ENCODE measurements around the gene CXCL16. TPM values are rescaled to one million over a fixed set of nuclear protein-coding genes. Genes with fewer than 3 reads are reported as not detected.

CXCL16 gene
- total and polyA plus RNA-seq, 2 of the 13 experiments (the other 11 are each of a cell fraction or from before 2014, with no cell fraction given): 9.4 to 101 TPM

DNA sequence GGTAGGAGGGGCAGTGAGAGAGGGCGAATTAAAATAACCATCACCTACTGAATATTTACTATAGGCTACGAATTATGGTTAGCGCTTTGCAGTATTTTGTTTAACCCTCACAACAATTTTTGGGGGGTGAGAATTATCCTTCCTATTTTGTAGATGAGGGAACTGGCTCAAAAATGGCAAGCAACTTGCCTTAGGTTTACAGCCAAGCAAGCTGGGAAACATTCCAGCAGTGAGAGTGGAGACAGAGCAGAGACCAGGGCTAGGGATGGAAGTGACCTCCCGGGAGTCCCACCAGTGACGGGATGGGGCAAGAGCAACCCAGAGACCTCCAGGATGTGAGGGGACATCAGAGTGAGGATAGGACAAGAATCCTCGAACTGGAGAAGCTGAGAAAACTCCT lies 46.8 kb upstream of the CXCL16 start (continued):
- TF ChIP-seq, protein P1, sequence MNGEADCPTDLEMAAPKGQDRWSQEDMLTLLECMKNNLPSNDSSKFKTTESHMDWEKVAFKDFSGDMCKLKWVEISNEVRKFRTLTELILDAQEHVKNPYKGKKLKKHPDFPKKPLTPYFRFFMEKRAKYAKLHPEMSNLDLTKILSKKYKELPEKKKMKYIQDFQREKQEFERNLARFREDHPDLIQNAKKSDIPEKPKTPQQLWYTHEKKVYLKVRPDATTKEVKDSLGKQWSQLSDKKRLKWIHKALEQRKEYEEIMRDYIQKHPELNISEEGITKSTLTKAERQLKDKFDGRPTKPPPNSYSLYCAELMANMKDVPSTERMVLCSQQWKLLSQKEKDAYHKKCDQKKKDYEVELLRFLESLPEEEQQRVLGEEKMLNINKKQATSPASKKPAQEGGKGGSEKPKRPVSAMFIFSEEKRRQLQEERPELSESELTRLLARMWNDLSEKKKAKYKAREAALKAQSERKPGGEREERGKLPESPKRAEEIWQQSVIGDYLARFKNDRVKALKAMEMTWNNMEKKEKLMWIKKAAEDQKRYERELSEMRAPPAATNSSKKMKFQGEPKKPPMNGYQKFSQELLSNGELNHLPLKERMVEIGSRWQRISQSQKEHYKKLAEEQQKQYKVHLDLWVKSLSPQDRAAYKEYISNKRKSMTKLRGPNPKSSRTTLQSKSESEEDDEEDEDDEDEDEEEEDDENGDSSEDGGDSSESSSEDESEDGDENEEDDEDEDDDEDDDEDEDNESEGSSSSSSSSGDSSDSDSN (CRISPR knock-in tag; IDR thresholded peaks at IDR 0.05): no peak

DNA sequence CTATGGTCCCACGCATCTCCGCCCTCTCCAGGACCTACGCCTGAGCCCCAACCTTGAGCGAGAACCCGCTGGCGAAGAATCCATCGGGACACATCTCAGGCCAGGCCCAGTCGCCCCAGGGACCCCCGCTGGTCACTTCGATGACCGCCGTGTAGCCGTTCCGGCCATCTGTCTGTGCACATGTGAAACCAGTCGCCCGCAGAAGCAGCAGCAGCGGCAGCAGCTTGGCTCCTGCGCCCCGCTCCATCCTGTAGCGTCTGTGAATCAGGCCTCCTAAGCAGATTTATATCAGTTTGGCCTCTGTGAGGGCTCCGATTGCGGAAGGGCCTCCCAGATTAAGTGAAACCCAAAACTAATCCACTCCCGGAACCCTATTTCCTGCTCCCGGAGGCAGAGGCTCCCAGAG lies 46.4 kb upstream of the CXCL16 start, which contains the start of gene VMO1:
Gene VMO1, minus strand, starts transcription at position 259 of the 406 bp plus-strand sequence. Its CDS starts 12 bp downstream, at position 247.
- CTCF ChIA-PET (ENCODE audit: low intra/inter-chr PET ratio, low total read pairs): no interaction called here
- WGBS (ENCODE audit: low lambda C conversion rate): 97% methylated on average over 24 of the region's 24 CpGs

More for the DNA sequence above, 46.4 kb upstream of the CXCL16 start, which contains the start of gene VMO1:
- Histone ChIP-seq H3K4me3 (replicated peaks in 1 of 3; ENCODE audit: insufficient read depth in 1 of 3, low read depth in 2 of 3, low read length in 3 of 3) (no peak within 1 kb of the TSS), H3K9me3 (ENCODE audit: low read length) (no peaks in the 10 kb centered on the region), H3K27me3 (ENCODE audit: control insufficient read depth in 1 of 2, insufficient read depth in 2 of 2, low read length in 2 of 2) (no peaks in the 10 kb centered on the region; a peak in 1 of 5 replicates), H3K36me3 (replicated peaks in 1 of 2; ENCODE audit: control insufficient read depth in 1 of 2, insufficient read depth in 2 of 2, low read length in 2 of 2) (peaks cover 5 to 8% of the 10 kb centered on the region in 2 experiments; a peak in 4 of 5 replicates), H3K4me1 (ENCODE audit: insufficient read depth, low read length) (peaks cover 28% of the 10 kb centered on the region), H3K27ac (ENCODE audit: extremely low read length, insufficient read depth, low read length) (peak within 1 kb of the TSS; percentile 96), H3K79me2 (ENCODE audit: insufficient read depth, low read length) (peaks cover 15% of the 10 kb centered on the region), H2AFZ (ENCODE audit: low read length) (no peak within 1 kb of the TSS), H3K9ac (ENCODE audit: insufficient read depth, low read depth, low read length) (peak within 1 kb of the TSS; percentile 51; the same call in 1 of the 2 replicates), H3K4me2 (ENCODE audit: low read depth, low read length) (no peak within 1 kb of the TSS), H4K20me1 (ENCODE audit: insufficient read depth, low read length) (no peaks in the 10 kb centered on the region)
- FAIRE-seq: no peak
- TF ChIP-seq ZSCAN31 (CRISPR knock-in tag; IDR thresholded peaks at IDR 0.05; ENCODE audit: low read depth): no peak
- intact Hi-C loops (cut with micrococcal nuclease; ENCODE audit: unreplicated experiment): no loop called here
- ATAC-seq: no peak
- DNase-seq (ENCODE audit: low spot score): no peak
- BruUV-seq (replicated peaks): no TSS peak
- in situ Hi-C loops (cut with HindIII; ENCODE audit: extremely low pct_ligation_motif_present, low pct_unique_long_range_greater_than_20kb): loop anchor here (10.0 kb wide), 1 partner anchor 51 kb away; the partner anchor contains the start of genes CXCL16, MED11 and ZMYND15
- POLR2A ChIA-PET: interaction anchor here (1.2 to 6.4 kb wide), 4 partner anchors 10 to 76 kb away, joined by 3 to 317 read pairs (median 64); partner anchors contain the start of genes ARRB2, PSMB6 and TM4SF5

Data from HepG2 (cell line).